Left lung (tissue), 10 donors: ENCODE measurements around the gene DRD3. TPM values are rescaled to one million over a fixed set of nuclear protein-coding genes. Genes with fewer than 3 reads are reported as not detected.

Experiments used
- ATAC-seq: fragments of 200-7000 bp; cut with Tn5 transposase; one replicate; pipeline ENCODE4 v1.9.1; 2020; ENCODE audit warnings: moderate library complexity
- DNase-seq, 4 donors: peaks; one replicate each; pipeline ENCODE4 v3.0.0-alpha.2; 2013 to 2020
- H3K27ac ChIP-seq, 2 donors: fragments of 200-600 bp; sonication (generic) in 1 of 2; one replicate each; pipeline versions ENCODE4 v1.5.0 to v1.8.0; 2020 to 2021
- H3K27me3 ChIP-seq, 2 donors: fragments of 200-600 bp; sonication (generic) in 1 of 2; one replicate each; pipeline versions ENCODE4 v1.5.0 to v1.8.0; 2020 to 2021
- H3K36me3 ChIP-seq, 2 donors: fragments of 200-600 bp; sonication (generic) in 1 of 2; one replicate each; pipeline versions ENCODE4 v1.5.0 to v1.8.0; 2020 to 2021
- H3K4me1 ChIP-seq, 2 donors: fragments of 200-600 bp; one replicate each; pipeline ENCODE4 v1.8.0; 2021
- H3K4me3 ChIP-seq, 2 donors: fragments of 200-600 bp; sonication (generic) in 1 of 2; one replicate each; pipeline versions ENCODE4 v1.5.0 to v1.8.0; 2020 to 2021; ENCODE audit warnings: mild to moderate bottlenecking in 1 of 2
- H3K9me3 ChIP-seq, 2 donors: fragments of 200-600 bp; sonication (generic) in 1 of 2; one replicate each; pipeline versions ENCODE4 v1.5.0 to v1.8.0; 2020 to 2021
- intact Hi-C, 2 donors: fragments of 100-400 bp; cut with DNase I; formaldehyde crosslinking; loops; one replicate each; pipeline versions ENCODE4 v1.11.2 to v1.14.2; 2022
- polyA plus RNA-seq, 6 donors: library from polyadenylated mRNA; unstranded; fragments of 120-200 nt; gene quantifications; one replicate each; pipeline ENCODE4 v1.2.1, GENCODE V29; 2013; ENCODE audit not compliant: insufficient read length in 6 of 6
- total RNA-seq, 2 donors: library from RNA; stranded (reverse); fragmentation: NEBNext Ultra II Directional; extraction: Animal tissue kit (Norgen Biotek cat#: 25700); gene quantifications; one replicate each; pipeline ENCODE4 v1.2.1, GENCODE V29; 2021
- TF ChIP-seq, protein P1 (sequence below), 2 donors: fragments of 200-600 bp; sonication (generic) in 1 of 2; IDR thresholded peaks; one replicate each; pipeline versions ENCODE4 v1.5.0 to v1.8.0; 2021; ENCODE audit warnings: antibody characterized with exemption in 2 of 2
- donor health status: DM: no; HTN: yes; CAD: no.
- donor health status: DM: no; HTN: no; CAD: no.

The DRD3 gene
- total and polyA plus RNA-seq, 8 donors, result not detected

DNA sequence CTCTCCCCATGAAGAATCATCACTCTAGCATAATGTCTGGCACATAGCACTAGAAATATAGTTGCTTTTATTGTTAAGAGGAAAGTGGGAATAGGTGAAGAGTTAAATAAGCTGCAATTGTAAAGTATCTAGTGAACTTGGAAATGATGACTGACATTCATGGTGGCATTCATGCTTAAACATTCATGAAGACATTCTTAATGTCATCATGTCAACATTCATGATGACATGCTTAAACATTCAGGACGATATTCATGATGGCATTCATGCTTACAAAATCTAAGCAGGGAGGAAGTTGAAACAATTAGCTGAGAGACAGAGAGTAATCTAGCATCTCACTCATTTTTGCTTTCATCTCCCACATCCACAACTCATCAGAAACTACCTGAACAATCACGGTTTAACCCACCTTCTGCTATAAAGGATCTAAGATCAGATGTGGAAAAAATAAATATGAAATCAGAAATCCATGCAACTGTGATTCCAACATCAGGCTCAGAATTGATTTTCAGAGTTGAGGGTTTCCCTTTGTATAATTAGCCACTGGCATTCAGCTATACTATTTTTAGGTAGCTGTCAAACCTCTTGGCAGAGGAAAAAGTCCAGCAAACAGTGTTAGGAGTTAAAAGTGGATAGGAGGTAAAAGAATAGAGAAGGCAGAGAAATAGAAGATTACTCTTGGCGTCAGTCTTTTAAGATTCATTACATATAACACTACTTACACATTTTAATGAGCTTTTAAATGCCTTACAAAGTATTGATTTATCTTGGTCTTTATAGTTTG is 3.5 kb downstream of the DRD3 start:
- Histone ChIP-seq H3K4me1 (no peaks in the 10 kb centered on the region), H3K9me3 (no peaks in the 10 kb centered on the region), H3K27ac (no peak overlapping the region), H3K36me3 (no peaks in the 10 kb centered on the region), H3K4me3 (no peak overlapping the region), H3K27me3 (no peaks in the 10 kb centered on the region)
- intact Hi-C loops, result no loop called here
- ATAC-seq, result no peak
- TF ChIP-seq, protein P1, sequence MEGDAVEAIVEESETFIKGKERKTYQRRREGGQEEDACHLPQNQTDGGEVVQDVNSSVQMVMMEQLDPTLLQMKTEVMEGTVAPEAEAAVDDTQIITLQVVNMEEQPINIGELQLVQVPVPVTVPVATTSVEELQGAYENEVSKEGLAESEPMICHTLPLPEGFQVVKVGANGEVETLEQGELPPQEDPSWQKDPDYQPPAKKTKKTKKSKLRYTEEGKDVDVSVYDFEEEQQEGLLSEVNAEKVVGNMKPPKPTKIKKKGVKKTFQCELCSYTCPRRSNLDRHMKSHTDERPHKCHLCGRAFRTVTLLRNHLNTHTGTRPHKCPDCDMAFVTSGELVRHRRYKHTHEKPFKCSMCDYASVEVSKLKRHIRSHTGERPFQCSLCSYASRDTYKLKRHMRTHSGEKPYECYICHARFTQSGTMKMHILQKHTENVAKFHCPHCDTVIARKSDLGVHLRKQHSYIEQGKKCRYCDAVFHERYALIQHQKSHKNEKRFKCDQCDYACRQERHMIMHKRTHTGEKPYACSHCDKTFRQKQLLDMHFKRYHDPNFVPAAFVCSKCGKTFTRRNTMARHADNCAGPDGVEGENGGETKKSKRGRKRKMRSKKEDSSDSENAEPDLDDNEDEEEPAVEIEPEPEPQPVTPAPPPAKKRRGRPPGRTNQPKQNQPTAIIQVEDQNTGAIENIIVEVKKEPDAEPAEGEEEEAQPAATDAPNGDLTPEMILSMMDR (IDR thresholded peaks at IDR 0.05), result no peak
- no peak for DNase-seq

DNA sequence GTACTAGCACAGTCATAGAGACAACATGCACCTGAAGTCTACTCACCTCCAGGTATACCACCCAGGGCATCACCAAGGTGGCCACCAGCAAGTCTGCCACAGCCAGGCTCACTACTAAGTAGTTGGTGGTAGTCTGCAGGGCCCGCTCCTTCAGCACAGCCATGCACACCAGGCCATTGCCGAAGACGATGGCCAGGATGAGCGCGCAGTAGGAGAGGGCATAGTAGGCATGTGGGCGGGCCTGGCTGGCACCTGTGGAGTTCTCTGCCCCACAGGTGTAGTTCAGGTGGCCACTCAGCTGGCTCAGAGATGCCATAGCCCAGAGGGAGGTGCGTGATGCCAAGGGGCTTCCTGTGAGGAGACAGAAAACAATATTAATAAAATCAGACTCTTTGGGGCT is 7.2 kb downstream of the DRD3 start:
- no peaks in the 10 kb centered on the region for H3K27me3 ChIP-seq
- intact Hi-C loops, result no loop called here
- TF ChIP-seq, protein P1 (IDR thresholded peaks at IDR 0.05), result no peak
- H3K9me3 ChIP-seq, result no peaks in the 10 kb centered on the region
- H3K27ac ChIP-seq, result no peak overlapping the region
- H3K36me3 ChIP-seq, result no peaks in the 10 kb centered on the region
- H3K4me1 ChIP-seq, result no peaks in the 10 kb centered on the region
- ATAC-seq (no peak), DNase-seq (peak in 1 of 4 donors; percentile 60)
- no peak overlapping the region for H3K4me3 ChIP-seq

DNA sequence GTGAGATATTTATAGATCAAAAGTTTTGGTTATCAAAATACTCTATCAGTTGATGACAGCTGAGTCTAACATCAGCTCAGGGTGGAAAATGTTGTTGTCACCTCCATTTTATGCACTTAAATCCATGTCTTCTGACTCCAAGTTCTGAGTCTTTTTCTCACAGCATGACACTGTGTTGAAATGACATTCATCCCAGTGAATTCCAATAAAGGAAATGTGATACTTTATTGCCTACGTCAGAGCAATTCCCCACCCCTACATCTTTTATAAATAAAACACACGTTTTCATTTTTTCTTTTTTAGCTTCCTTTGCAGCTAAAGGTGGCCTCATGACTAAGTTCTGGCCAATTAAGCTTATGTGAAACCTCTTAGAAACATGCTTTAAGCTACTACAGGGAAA is 10.7 kb downstream of the DRD3 start:
- Histone ChIP-seq H3K9me3 (no peaks in the 10 kb centered on the region), H3K4me3 (no peak overlapping the region), H3K27me3 (no peaks in the 10 kb centered on the region), H3K36me3 (no peaks in the 10 kb centered on the region), H3K4me1 (no peaks in the 10 kb centered on the region), H3K27ac (no peak overlapping the region)
- ATAC-seq, result no peak
- DNase-seq, result no peak
- intact Hi-C loops, result no loop called here
- TF ChIP-seq, protein P1 (IDR thresholded peaks at IDR 0.05), result no peak

DNA sequence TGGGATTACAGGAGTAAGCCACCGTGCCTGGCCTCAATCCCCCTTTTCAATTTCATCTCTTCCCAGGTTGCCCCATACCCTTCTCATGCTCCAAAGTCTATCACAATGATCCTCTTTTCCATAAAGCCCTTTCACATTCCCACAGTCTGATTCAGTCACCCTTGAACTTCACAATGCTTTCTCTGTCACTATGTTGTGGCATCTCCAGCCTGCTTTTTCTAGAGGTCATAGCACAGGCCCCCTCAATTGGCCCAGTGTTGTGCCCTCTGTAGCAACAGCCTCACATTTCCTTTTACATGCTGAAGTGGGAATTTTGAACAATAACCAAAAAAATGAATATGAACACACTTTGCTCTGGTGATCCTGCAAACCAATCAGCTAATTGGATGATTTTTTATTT is 21.5 kb downstream of the DRD3 start:
- Histone ChIP-seq H3K9me3 (no peaks in the 10 kb centered on the region), H3K27ac (no peak overlapping the region), H3K36me3 (no peaks in the 10 kb centered on the region), H3K4me3 (no peak overlapping the region), H3K4me1 (peaks cover 0 to 5% of the 10 kb centered on the region in 2 donors), H3K27me3 (no peaks in the 10 kb centered on the region)
- ATAC-seq (no peak), DNase-seq (no peak)
- intact Hi-C loops, result no loop called here
- TF ChIP-seq, protein P1 (IDR thresholded peaks at IDR 0.05), result no peak

DNA sequence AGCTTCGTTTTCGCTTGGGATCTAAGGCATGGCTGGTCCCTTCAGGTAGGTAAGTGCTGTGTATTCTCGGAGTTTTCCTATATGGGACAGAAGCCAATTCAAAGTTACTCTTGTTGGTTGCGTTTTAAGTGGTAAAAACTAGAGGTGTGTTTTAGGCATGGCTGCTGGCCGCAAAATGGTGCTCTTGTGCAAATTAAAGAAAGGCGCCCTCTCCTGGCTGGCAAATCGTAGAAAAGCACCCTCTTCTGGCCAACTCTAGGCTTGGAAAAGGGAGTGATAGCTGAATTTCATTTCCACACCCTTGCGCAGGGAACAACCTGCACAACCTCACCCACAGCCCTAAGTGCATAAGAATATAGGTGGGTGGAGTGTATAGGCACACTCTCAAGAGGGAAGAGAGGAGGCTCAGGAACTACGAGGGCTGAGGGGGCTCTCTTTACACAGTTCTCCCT is 23.5 kb downstream of the DRD3 start:
- Histone ChIP-seq H3K36me3 (no peaks in the 10 kb centered on the region), H3K4me1 (peaks cover 0 to 5% of the 10 kb centered on the region in 2 donors), H3K9me3 (no peaks in the 10 kb centered on the region), H3K27me3 (no peaks in the 10 kb centered on the region), H3K4me3 (no peak overlapping the region), H3K27ac (no peak overlapping the region)
- TF ChIP-seq, protein P1 (IDR thresholded peaks at IDR 0.05), result peak in 1 of 2 donors; percentile 21
- intact Hi-C loops, result no loop called here
- DNase-seq (no peak), ATAC-seq (no peak)
